Central memory CD4-positive, alpha-beta T cell (primary cell): ENCODE measurements around the gene PRPF8.

Source experiments
- DNase-seq: peaks from one replicate; pipeline ENCODE4 v3.0.0; 2022

Gene PRPF8

GRCh38 chr17:1643999-1644492 is 40.6 kb downstream of the PRPF8 start:
- no peak for DNase-seq

DNA sequence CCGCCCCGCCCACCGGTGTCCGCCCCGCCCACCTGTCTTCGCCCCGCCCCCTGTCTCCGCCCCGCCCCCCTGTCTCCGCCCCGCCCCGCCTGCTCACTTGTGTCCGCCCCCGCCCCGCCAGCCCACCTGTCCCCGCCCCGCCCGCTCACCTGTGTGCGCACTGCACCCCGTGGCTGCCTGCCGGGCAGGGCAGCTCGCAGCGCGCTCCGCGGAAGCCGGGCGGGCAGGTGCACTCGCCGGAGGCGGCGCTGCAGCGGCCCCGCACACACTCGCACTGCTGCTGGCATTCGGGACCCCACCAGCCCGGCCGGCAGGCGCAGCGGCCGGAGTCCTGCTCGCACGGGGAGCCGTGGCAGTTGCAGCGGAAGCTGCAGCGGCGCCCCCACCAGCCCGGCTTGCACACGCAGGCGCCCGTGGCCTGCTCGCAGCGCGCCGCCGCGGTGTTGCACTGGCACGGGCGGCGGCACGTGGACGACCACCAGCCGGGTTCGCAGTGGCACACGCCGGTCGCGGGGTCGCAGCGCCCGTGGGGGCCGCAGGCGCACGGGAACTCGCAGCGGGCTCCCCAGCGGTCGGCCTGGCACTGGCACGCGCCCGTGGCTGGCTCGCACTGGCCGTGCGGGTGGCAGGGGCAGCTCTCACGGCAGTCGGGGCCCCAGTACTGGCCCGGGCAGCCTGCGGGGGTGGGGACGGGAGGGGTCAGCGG is 41.2 kb downstream of the PRPF8 start:
- peak; percentile 73 for DNase-seq

DNA sequence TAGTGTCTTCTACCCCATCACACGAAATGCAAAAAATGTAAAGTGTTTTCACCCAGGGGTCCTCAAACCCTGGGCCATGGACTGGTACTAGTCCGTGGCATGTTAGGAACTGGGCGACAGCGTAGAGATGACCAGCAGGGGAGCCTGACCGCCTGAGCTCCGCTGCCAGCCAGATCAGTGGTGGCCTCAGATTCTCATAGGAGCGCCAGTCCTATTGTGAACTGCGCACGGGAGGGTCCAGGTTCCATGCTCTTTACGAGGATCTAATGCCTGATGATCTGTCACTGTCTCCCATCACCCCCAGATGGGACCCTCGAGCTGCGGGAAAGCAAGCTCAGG is 43.6 kb downstream of the PRPF8 start:
- DNase-seq: no peak

GRCh38 chr17:1640329-1641064 is 44.2 kb downstream of the PRPF8 start:
- no peak for DNase-seq

- DNase-seq: no peak
Measured at GRCh38 chr17:1639549-1640180, 45.0 kb downstream of the PRPF8 start.

- no peak for DNase-seq
Measured at GRCh38 chr17:1638624-1639300, 45.9 kb downstream of the PRPF8 start.

DNA sequence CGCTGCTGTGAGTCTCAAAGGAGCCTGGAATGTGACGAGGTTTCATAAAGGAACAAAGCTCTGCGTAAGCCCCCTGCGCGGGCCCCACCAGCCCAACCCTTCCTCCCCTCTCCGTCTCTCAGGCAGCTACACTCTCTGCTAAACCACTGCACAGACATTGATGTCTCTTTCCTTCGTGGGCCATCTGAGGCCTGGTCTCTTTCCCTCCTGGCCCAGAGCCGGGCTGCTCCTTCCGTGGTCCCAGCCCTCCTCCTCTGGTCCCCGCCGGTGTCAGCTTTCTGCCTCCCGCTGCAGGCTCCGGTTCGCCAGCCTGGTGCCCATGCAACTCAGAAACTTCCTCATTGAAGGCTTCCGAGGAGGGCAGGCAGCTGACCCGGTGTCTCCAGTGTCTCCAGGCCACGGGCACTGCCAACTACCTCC is 46.5 kb downstream of the PRPF8 start:
- no peak for DNase-seq

GRCh38 chr17:1636732-1637285 is 47.9 kb downstream of the PRPF8 start:
- DNase-seq: no peak

GRCh38 chr17:1635675-1636465 is 48.8 kb downstream of the PRPF8 start:
- no peak for DNase-seq

- no peak for DNase-seq
Measured at GRCh38 chr17:1634841-1635650, 49.6 kb downstream of the PRPF8 start.

GRCh38 chr17:1630662-1631061 is 54.0 kb downstream of the PRPF8 start:
- DNase-seq: no peak

DNA sequence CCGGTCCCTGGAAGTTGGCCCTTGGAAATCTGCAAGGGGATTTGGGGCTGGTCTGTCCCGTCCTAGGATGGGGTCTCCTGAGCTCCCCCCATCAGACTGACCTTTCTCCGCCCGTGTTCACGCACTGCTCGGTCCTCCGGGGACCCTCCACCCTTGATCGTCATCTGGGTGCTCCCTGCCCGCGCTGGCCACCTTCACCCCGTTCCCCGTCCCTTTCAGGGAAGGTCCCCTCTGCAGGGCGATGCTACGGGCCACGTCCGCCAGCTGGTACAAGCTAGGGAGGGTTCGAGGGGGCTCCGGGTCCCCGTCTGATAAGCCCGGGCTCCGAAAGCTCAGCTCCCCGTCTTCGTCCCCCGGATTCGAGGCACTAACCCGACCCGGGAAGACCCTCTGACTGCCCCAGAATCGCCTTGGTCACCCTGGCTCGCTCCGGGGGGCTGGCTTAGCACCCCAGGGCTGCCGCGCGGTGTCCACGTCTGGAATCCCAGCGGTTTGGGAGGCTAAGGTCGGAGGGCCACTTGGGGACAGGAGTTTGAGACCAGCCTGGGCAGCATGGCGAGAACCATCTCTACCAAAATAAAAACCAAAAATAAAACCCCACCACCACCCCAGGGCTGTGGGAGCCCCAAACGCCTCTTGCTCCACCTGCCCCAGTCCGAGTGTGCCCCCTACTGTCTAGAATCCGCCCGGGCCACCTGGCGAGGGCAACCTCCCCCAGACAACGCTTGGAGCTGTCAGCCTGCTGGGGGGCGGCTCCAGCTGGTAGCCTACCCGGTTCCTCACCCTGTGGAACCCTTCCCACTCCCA is 55.0 kb downstream of the PRPF8 start:
- peak; percentile 53 for DNase-seq

- peak; percentile 80 for DNase-seq
Measured at GRCh38 chr17:1628856-1629503, 55.7 kb downstream of the PRPF8 start.

- peak; percentile 69 for DNase-seq
Measured at GRCh38 chr17:1627982-1628855, 56.4 kb downstream of the PRPF8 start, which contains the start of gene SLC43A2. SLC43A2 (minus strand) TSS chr17:1628834; CDS start chr17:1627874, 960 bp downstream.

DNA sequence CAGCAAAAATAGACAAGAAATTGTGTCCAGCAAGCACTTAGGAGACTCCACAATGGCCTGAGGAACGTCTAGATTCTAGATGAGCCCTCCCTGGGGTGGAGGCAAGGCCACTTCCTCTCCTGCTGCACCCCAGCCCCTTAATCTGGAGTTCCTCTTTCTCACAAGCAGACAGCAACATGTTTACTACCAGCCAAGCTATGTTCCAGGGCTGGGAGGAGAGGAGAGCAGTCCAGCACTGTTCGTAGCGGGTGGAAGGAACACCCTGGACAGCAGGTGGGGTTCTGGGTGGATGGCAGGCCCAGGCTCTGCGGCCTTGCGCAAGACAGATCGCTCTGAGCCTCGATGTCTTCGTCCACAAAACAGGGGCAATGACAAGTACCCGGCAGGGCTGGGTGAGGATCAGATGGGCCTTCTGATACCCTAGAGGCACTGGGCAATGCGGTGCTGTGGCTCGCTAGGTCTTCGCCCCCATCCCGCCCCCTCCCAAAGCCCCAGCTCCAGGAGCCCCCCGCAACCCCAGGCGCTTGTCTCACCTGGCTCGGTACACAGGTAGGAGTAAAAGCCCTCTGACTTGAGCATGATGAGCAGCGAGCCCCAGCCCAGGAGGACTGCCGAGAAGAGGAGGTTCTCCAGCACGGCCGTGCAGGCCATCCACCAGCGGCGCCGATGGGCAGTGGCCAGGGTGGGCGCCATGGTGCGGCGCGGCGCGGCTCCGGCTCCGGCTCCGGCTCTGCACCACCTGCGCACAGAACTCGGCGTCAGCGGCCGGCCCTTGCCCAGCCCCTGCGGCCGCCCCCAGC is 57.3 kb downstream of the PRPF8 start:
- DNase-seq: no peak

- DNase-seq: no peak
Measured at GRCh38 chr17:1626333-1626732, 58.3 kb downstream of the PRPF8 start.

GRCh38 chr17:1625581-1625980 is 59.1 kb downstream of the PRPF8 start:
- no peak for DNase-seq

GRCh38 chr17:1625053-1625452 is 59.6 kb downstream of the PRPF8 start:
- DNase-seq: no peak
